ENCODE results near the gene CLSTN3.

GRCh38 chr12:7150356-7150755 is 20.2 kb downstream of the CLSTN3 start:
- no peak for TF ChIP-seq CTCF (IDR thresholded peaks at IDR 0.05; ENCODE audit: low read depth, low read length, poor library complexity, severe bottlenecking)
- TF ChIP-seq EZH2phosphoT487 (IDR thresholded peaks at IDR 0.05; ENCODE audit: borderline replicate concordance, low read length), result no peak
